ENCODE measurements around the gene NDE1.

DNA sequence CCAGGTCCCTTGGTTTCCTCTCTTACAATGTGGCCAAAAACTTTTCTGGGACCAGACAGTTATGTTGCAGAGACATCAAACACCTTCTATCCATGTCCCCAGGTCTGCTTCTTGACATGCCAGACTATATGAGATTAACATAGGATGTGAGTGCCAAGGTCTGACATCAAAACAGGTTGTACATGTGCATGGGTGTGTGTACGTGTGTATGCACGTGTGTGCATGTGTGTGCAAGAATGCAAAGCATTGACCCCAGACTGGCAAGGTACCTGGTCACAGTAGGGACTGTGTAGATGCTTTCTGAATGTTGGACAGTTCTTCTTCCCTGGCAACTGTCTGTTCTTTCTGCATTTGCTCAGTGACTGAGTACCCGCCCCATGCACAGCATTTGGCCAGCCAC is 85.6 kb downstream of the NDE1 start:
- TF ChIP-seq, protein P1, sequence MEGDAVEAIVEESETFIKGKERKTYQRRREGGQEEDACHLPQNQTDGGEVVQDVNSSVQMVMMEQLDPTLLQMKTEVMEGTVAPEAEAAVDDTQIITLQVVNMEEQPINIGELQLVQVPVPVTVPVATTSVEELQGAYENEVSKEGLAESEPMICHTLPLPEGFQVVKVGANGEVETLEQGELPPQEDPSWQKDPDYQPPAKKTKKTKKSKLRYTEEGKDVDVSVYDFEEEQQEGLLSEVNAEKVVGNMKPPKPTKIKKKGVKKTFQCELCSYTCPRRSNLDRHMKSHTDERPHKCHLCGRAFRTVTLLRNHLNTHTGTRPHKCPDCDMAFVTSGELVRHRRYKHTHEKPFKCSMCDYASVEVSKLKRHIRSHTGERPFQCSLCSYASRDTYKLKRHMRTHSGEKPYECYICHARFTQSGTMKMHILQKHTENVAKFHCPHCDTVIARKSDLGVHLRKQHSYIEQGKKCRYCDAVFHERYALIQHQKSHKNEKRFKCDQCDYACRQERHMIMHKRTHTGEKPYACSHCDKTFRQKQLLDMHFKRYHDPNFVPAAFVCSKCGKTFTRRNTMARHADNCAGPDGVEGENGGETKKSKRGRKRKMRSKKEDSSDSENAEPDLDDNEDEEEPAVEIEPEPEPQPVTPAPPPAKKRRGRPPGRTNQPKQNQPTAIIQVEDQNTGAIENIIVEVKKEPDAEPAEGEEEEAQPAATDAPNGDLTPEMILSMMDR (IDR thresholded peaks at IDR 0.05) = no peak
- no peak for TF ChIP-seq POLR2A (IDR thresholded peaks at IDR 0.05)
- no peak for TF ChIP-seq POLR2AphosphoS5 (IDR thresholded peaks at IDR 0.05)
